Activated naive CD8-positive, alpha-beta T cell (primary cell): ENCODE data around the gene BCL11B.

Experiments used
- H3K27ac Mint-ChIP-seq: one replicate; pipeline ENCODE4 v1.8.0; 2021; ENCODE audit warnings: mixed read lengths
- H3K27me3 Mint-ChIP-seq: one replicate; pipeline ENCODE4 v1.8.0; 2021; ENCODE audit warnings: mixed read lengths
- H3K36me3 Mint-ChIP-seq: one replicate; pipeline ENCODE4 v1.8.0; 2021; ENCODE audit warnings: mixed read lengths
- H3K4me1 Mint-ChIP-seq: one replicate; pipeline ENCODE4 v1.8.0; 2021; ENCODE audit warnings: low read depth, mixed read lengths
- H3K4me3 Mint-ChIP-seq: one replicate; pipeline ENCODE4 v1.8.0; 2021; ENCODE audit warnings: mild to moderate bottlenecking, mixed read lengths
- H3K9me3 Mint-ChIP-seq: one replicate; pipeline ENCODE4 v1.8.0; 2021; ENCODE audit warnings: low read depth, mixed read lengths

The BCL11B gene

DNA sequence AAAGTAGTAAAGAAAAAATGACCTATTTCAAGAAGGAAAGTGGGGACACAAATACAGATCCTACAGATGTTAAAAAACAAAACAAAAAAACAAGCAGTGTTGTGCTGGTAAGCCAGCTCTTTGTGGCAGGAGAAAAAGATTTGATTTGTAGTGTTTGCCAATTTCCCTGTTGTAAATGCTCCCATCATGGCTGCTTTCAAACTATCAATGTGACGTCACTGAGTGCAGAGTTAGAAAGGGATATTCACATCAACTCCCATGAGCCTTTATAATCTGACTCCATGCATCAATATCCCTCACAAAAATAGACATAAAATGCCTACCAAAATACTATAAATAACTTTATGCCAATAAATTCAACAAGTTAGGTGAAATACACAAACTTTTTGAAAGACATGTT lies 32.2 kb upstream of the BCL11B start:
- Mint-ChIP-seq H3K36me3 (peaks cover 8% of the 10 kb centered on the region), H3K27me3 (no peaks in the 10 kb centered on the region), H3K4me1 (no peaks in the 10 kb centered on the region), H3K9me3 (peaks cover 15% of the 10 kb centered on the region), H3K27ac (no peak overlapping the region), H3K4me3 (no peak overlapping the region)

DNA sequence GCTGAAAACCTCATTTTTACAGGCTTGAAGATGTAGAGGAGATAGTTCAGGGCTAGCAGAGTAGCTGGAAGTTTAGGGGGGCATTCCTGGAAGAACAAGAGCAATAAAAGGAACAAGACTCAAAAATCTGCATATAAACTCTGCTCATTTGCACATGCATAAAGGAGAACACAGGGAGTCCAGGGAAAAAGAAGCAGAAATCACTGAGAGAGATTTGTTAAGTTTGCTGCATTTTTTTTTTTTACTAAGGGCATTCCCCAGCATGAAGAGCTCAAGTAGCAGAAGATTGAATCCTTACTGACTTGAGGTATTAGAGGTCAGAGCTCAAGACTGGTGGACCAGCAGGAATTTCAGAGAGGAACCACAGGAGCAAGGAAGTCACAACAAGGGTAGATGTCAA lies 28.2 kb upstream of the BCL11B start:
- H3K36me3 Mint-ChIP-seq: peaks cover 14% of the 10 kb centered on the region
- no peaks in the 10 kb centered on the region for H3K27me3 Mint-ChIP-seq
- no peak overlapping the region for H3K4me3 Mint-ChIP-seq
- peaks cover 15% of the 10 kb centered on the region for H3K9me3 Mint-ChIP-seq
- no peaks in the 10 kb centered on the region for H3K4me1 Mint-ChIP-seq
- H3K27ac Mint-ChIP-seq: no peak overlapping the region

DNA sequence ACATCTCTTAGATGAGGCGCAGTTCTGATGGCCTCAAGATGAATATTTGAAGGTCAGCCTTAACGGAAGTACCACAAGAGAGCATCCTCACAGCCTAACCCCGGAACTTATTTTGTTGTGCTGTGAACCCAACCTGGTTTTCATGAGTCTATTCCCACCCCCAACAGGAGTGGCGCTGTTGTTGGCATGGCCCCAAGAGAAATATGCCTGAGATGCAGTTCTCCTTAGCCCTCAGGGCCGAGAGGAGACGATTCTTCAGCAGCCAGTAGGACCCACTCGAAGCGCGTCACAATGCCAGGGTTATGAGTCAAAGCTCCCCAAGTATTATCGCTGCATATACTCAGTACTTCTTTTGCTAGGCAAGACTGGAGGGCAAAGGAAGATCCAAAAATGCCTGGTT lies 24.5 kb upstream of the BCL11B start:
- peaks cover 6% of the 10 kb centered on the region for H3K9me3 Mint-ChIP-seq
- no peaks in the 10 kb centered on the region for H3K27me3 Mint-ChIP-seq
- no peak overlapping the region for H3K27ac Mint-ChIP-seq
- H3K4me3 Mint-ChIP-seq: no peak overlapping the region
- H3K4me1 Mint-ChIP-seq: no peaks in the 10 kb centered on the region
- peaks cover 14% of the 10 kb centered on the region for H3K36me3 Mint-ChIP-seq

DNA sequence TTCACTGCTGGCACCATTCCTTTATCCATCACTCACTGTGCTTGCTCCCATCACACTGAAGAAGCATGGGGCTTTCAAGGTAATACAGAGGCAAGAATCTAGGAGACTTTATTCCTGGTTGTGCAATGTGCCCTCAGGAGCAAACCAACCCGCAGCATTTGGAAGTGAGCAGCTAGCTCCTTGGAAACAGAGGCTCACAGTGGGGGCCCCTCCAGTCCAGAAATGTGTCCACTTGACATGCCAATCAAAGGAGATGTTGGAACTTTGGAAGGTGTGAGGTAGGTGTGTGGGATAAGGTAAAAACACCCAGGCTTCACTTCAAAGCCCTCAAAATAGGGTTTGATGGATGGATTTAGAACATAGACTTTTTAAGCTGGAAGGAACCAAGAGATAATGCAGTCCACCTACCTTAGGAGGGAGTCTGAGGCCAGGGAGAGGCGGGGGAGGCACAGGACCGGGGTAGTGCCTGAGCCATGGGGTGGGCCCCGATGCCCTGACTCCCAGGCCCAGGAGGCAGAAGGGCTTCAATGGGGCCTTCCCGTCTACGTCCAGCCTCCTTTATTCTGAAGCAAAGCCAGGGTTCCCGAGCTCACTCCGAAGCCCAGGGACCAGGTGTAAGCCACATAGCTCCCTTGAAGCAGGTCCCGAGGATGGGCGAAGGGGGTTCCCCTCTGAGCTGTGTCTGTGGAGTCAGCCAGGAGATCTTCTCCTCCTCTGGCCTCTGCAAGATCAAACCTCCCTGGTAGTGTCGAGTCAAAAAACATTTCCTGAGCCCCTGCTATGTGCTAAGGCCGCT lies 17.6 kb upstream of the BCL11B start:
- H3K4me3 Mint-ChIP-seq: no peak overlapping the region
- no peaks in the 10 kb centered on the region for H3K9me3 Mint-ChIP-seq
- H3K27me3 Mint-ChIP-seq: peaks cover 3% of the 10 kb centered on the region
- peaks cover 3% of the 10 kb centered on the region for H3K4me1 Mint-ChIP-seq
- no peak overlapping the region for H3K27ac Mint-ChIP-seq
- H3K36me3 Mint-ChIP-seq: no peaks in the 10 kb centered on the region

- peaks cover 3% of the 10 kb centered on the region for H3K4me1 Mint-ChIP-seq
- no peak overlapping the region for H3K27ac Mint-ChIP-seq
- peaks cover 3% of the 10 kb centered on the region for H3K27me3 Mint-ChIP-seq
Observed at GRCh38 chr14:99288948-99289347, 17.0 kb upstream of the BCL11B start.

DNA sequence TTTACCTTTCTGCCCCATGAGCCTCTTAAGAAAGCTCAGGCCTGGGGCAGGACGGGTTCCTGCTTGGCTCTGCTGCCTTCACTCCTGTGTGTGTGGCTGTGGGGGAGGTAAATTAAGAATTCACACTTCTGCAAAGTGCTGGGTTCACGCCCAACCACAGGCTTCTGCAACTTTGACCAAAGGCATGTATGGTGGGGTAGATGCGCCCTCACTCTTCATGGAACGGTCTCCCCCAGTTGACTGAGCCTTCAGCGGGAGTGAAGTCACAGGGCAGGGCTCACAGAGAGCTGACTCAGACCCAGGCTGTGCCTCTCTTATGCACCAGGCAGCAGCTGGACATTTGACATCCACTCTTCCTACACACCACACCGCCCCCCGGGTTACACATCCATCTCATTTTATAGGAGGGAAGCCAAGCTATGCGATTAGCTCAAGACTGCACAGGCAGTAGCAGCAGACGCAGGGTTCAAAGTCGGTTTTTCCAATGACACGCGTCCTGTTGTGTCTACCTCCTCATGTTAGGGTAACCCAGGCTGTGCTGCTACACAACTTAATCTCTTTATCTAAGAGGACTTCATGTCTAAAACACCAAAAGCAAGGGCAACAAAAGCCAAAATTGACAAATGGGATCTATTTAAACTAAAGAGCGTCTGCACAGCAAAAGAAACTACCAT lies 15.4 kb upstream of the BCL11B start:
- Mint-ChIP-seq H3K27me3 (peaks cover 3% of the 10 kb centered on the region), H3K36me3 (no peaks in the 10 kb centered on the region), H3K27ac (no peak overlapping the region), H3K9me3 (no peaks in the 10 kb centered on the region), H3K4me1 (peaks cover 3% of the 10 kb centered on the region), H3K4me3 (no peak overlapping the region)

More at GRCh38 chr14:99288948-99289347, 17.0 kb upstream of the BCL11B start:
- Mint-ChIP-seq H3K4me3 (no peak overlapping the region), H3K9me3 (no peaks in the 10 kb centered on the region), H3K36me3 (no peaks in the 10 kb centered on the region)

DNA sequence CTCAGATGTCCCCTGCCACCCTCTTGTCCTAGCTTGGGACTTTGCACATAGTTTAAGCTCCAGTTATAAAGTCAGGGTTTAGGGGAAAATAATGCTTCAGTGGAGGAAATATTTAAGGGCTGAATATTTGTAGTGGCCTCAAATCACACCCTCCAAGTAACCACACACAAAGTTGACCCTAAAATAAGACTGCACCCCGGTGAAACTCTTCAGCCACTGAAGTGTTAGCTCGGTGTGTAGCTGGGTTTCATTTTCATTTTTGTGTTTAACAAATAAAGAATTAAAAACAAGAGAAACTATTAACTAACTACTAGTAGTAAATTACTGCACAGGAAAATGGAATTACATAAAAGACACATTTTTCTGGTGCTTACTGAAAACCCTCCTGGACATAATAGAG lies 14.8 kb upstream of the BCL11B start:
- H3K27ac Mint-ChIP-seq: no peak overlapping the region
- no peaks in the 10 kb centered on the region for H3K9me3 Mint-ChIP-seq
- no peak overlapping the region for H3K4me3 Mint-ChIP-seq
- no peaks in the 10 kb centered on the region for H3K36me3 Mint-ChIP-seq
- peaks cover 3% of the 10 kb centered on the region for H3K4me1 Mint-ChIP-seq
- peaks cover 3% of the 10 kb centered on the region for H3K27me3 Mint-ChIP-seq

GRCh38 chr14:99284254-99285004 lies 12.4 kb upstream of the BCL11B start:
- Mint-ChIP-seq H3K9me3 (no peaks in the 10 kb centered on the region), H3K27me3 (peaks cover 3% of the 10 kb centered on the region), H3K27ac (no peak overlapping the region), H3K36me3 (no peaks in the 10 kb centered on the region), H3K4me3 (no peak overlapping the region), H3K4me1 (peaks cover 16% of the 10 kb centered on the region)

- Mint-ChIP-seq H3K36me3 (no peaks in the 10 kb centered on the region), H3K4me1 (peaks cover 21% of the 10 kb centered on the region), H3K4me3 (no peak overlapping the region), H3K27me3 (peaks cover 3% of the 10 kb centered on the region), H3K9me3 (no peaks in the 10 kb centered on the region), H3K27ac (no peak overlapping the region)
Observed at GRCh38 chr14:99282261-99283050, 10.5 kb upstream of the BCL11B start.

DNA sequence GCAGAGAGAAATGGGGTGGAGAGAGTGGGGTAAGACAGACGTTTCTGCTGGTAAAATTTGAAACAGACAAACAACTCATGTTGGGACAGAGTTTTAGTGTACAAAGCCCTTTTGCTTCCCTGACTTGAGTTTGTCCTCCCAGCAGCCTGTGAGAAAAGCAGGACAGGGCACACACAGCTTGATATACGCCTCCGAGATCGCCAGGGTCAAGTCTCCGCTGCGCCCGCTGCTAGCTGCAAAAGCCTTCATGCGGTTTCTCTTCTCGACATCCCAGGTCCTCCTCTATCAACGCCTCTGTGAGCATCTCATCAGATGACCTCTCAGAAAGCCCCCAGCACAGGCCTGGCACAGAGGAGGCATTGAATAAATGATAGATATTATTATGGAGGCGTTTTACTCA lies 9.4 kb upstream of the BCL11B start:
- Mint-ChIP-seq H3K4me1 (peaks cover 27% of the 10 kb centered on the region), H3K27ac (no peak overlapping the region), H3K4me3 (no peak overlapping the region), H3K36me3 (no peaks in the 10 kb centered on the region), H3K27me3 (peaks cover 3% of the 10 kb centered on the region), H3K9me3 (no peaks in the 10 kb centered on the region)

DNA sequence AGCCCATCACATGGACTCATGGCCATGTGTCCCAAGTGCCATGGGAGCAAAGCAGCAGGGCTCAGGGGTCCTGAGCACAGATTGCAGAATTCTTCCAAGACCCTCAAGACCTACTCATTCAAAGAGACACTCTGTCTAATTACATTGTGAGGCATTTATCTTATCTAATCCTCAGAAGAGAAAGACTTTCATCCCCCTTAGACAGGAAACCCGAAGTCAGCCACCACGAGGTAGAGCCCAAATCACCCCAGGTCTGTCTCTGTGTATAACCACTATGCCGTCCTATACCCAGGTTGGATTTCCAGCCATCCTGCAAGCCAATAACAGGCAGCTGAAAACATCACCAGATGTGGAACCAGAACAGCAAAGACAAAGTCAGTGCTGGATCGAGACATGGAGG lies 8.9 kb upstream of the BCL11B start:
- H3K4me1 Mint-ChIP-seq: peaks cover 30% of the 10 kb centered on the region
- peaks cover 3% of the 10 kb centered on the region for H3K27me3 Mint-ChIP-seq
- peak overlapping the region; percentile 25 for H3K4me3 Mint-ChIP-seq
- H3K27ac Mint-ChIP-seq: peak overlapping the region; percentile 7
- H3K36me3 Mint-ChIP-seq: no peaks in the 10 kb centered on the region
- no peaks in the 10 kb centered on the region for H3K9me3 Mint-ChIP-seq

- Mint-ChIP-seq H3K27ac (no peak overlapping the region), H3K4me1 (peaks cover 36% of the 10 kb centered on the region), H3K36me3 (no peaks in the 10 kb centered on the region), H3K4me3 (no peak overlapping the region), H3K27me3 (peaks cover 3% of the 10 kb centered on the region), H3K9me3 (no peaks in the 10 kb centered on the region)
Observed at GRCh38 chr14:99280066-99280731, 8.2 kb upstream of the BCL11B start.

GRCh38 chr14:99278836-99279235 lies 6.8 kb upstream of the BCL11B start:
- Mint-ChIP-seq H3K4me1 (peaks cover 42% of the 10 kb centered on the region), H3K4me3 (no peak overlapping the region), H3K27me3 (peaks cover 3% of the 10 kb centered on the region), H3K9me3 (no peaks in the 10 kb centered on the region), H3K27ac (no peak overlapping the region), H3K36me3 (no peaks in the 10 kb centered on the region)

GRCh38 chr14:99277530-99277929 lies 5.5 kb upstream of the BCL11B start:
- H3K27ac Mint-ChIP-seq: no peak overlapping the region
- H3K4me3 Mint-ChIP-seq: no peak overlapping the region
- peaks cover 48% of the 10 kb centered on the region for H3K4me1 Mint-ChIP-seq
- peaks cover 3% of the 10 kb centered on the region for H3K27me3 Mint-ChIP-seq
- H3K36me3 Mint-ChIP-seq: no peaks in the 10 kb centered on the region
- H3K9me3 Mint-ChIP-seq: no peaks in the 10 kb centered on the region
